HEK293T (cell line): ENCODE data around the gene ADCY2.

ENCODE experiments used
- ARNT ChIP-seq: fragments of 450-650 bp; IDR thresholded peaks from 2 replicates; pipeline ENCODE4 v1.6.1; 2017; ENCODE audit warnings: mild to moderate bottlenecking
- BHLHE40 ChIP-seq: fragments of 450-650 bp; IDR thresholded peaks from 2 replicates; pipeline ENCODE4 v1.6.1; 2016; ENCODE audit warnings: mild to moderate bottlenecking, moderate library complexity, borderline replicate concordance
- CTBP1 ChIP-seq: fragments of 450-650 bp; IDR thresholded peaks from 2 replicates; pipeline ENCODE4 v1.6.1; 2016; ENCODE audit warnings: borderline replicate concordance
- ELF4 ChIP-seq: fragments of 450-650 bp; IDR thresholded peaks from 2 replicates; pipeline ENCODE4 v1.6.1; 2017; ENCODE audit warnings: antibody characterized with exemption
- FOXA1 ChIP-seq: fragments of 450-650 bp; IDR thresholded peaks from 2 replicates; pipeline ENCODE4 v1.6.1; 2016; ENCODE audit warnings: mild to moderate bottlenecking
- FOXK2 ChIP-seq: fragments of 450-650 bp; IDR thresholded peaks from 2 replicates; pipeline ENCODE4 v1.6.1; 2016; ENCODE audit warnings: mild to moderate bottlenecking
- FOXM1 ChIP-seq: fragments of 450-650 bp; IDR thresholded peaks from 2 replicates; pipeline ENCODE4 v1.6.1; 2017; ENCODE audit warnings: mild to moderate bottlenecking, borderline replicate concordance
- HDGF ChIP-seq: fragments of 450-650 bp; IDR thresholded peaks from 2 replicates; pipeline ENCODE4 v1.6.1; 2017; ENCODE audit warnings: antibody characterized with exemption, borderline replicate concordance
- LEF1 ChIP-seq: fragments of 450-650 bp; IDR thresholded peaks from 2 replicates; pipeline ENCODE4 v1.6.1; 2017; ENCODE audit warnings: mild to moderate bottlenecking, borderline replicate concordance
- SP1 ChIP-seq: fragments of 450-650 bp; IDR thresholded peaks from 2 replicates; pipeline ENCODE4 v1.6.1; 2017
- TARDBP ChIP-seq: fragments of 450-650 bp; IDR thresholded peaks from 2 replicates; pipeline ENCODE4 v1.6.1; 2016
- ZNF384 ChIP-seq: fragments of 450-650 bp; IDR thresholded peaks from 2 replicates; pipeline ENCODE4 v1.6.1; 2016

GRCh38 chr5:7803937-7804336 is 408.0 kb downstream of the ADCY2 start:
- no peak for TF ChIP-seq ZNF384
- TF ChIP-seq LEF1: no peak
- TF ChIP-seq CTBP1: no peak
- no peak for TF ChIP-seq ARNT
- no peak for TF ChIP-seq SP1
- TF ChIP-seq TARDBP: no peak
- no peak for TF ChIP-seq HDGF
- no peak for TF ChIP-seq FOXM1
- no peak for TF ChIP-seq FOXA1
- no peak for TF ChIP-seq BHLHE40
- TF ChIP-seq FOXK2: no peak
- no peak for TF ChIP-seq ELF4
